ENCODE data around the gene SREK1IP1.

DNA sequence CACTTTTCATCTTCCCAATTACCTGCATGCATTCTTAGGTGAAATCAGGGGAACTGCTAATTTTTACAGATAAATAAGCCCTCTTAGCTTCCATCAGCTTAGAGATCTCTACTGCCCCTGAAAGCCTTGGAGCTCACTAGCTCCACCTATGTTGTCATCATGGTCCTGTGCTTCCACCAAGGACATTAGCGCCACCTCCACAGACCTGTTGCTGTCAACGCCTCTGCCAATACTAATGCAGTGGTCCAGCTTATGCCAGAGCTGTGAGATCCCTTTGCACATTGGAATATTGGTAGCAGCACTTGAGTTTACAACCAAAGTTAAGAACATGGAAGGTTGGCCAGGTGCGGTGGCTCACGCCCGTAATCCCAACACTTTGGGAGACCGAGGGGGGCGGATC lies 85.9 kb downstream of the SREK1IP1 start:
- TF ChIP-seq CTCF (IDR thresholded peaks at IDR 0.05) (no peak), EP300 (IDR thresholded peaks at IDR 0.05) (no peak), POLR2A (IDR thresholded peaks at IDR 0.05) (no peak)
